ENCODE data around the gene NIF3L1.
"Not testable (repeated sequence)": the region's sequence is repeated elsewhere in the genome, so short reads cannot be mapped to it uniquely, and the experiment has no call there.

The NIF3L1 gene

GRCh38 chr2:200877443-200877842, 11.7 kb upstream of the NIF3L1 start:
- no peak for DNase-seq

DNA sequence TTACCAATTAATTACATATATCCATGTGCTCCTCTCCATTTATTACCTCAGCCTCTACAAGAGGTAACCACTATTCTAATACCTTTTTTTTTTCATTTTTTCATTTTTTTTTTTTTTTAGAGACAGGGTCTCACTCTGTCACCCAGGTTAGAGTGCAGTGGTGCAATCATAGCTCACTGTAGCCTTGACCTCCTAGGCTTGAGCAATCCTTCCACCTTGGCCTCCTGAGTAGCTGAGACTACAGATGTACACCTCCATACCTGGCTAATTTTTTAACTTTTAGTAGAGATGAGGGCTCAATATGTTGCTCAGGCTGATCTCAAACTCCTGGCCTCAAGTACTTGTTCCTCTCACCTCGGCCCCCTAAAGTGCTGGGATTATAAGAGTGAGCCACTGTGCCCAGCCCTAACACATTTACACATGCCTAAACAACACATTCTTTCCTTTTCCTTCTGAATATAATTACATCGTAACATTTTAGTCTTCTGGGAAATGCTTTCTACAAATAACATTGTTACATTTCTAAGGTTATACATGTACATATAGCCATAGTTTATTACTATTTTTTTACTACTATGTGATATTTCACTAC, 10.8 kb upstream of the NIF3L1 start:
- no peak for DNase-seq

DNA sequence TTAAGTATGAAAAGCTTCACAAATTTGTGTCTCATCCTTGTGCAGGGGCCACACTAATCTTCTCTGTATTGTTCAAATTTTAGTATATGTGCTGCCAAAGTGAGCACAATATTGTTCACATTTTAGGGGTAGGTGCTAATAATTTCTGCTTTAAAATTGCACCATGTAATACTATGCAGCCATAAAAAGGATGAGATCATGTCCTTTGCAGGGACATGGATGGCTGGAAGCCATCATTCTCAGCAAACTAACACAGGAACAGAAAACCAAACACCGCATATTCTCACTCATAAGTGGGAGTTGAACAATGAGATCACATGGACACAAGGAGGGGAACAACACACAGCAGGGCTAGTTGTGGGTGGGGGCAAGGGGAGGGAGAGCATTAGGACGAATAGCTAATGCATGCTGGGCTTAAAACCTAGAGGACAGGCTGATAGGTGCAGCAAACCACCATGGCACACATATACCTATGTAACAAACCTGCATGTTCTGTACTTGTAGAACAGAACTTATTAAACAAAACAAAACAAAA, 7.4 kb upstream of the NIF3L1 start:
- not testable (repeated sequence) for DNase-seq

GRCh38 chr2:200899482-200899881, 10.3 kb downstream of the NIF3L1 start:
- DNase-seq = no peak

- peak; percentile 85 for DNase-seq
Measured at GRCh38 chr2:200901459-200902072, 12.4 kb downstream of the NIF3L1 start.

DNA sequence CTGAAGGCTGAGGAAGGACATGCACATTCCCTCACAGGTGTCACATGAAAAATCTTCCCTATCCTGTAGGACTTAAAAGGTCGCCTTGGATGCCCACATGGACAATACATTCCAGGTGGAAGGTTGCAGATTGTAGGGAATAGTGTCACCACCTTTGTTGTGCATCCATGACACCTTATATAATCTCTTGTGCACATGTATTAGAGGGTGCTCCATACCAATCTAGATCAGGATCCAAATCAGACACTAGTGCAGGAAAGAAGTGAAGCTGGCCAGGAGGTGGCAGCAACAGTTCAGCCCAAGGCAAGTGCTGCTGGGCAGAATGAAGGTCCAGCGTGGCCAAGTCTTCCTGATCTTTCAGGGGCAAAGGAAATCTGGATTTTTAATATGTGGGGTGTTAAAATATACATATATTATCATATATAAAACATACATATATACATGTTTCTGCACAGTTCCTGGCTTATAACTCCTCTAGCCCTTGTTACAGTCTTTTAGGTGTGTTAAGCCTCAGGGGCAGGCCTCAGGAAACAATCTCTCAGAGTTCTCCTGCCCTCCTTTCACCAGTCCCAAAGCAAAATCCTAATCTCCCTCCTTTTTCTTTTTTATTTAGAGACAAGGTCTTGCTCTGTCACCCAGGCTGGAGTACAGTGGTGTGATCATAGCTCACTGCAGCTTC, 16.6 kb downstream of the NIF3L1 start:
- DNase-seq = peak; percentile 81

DNA sequence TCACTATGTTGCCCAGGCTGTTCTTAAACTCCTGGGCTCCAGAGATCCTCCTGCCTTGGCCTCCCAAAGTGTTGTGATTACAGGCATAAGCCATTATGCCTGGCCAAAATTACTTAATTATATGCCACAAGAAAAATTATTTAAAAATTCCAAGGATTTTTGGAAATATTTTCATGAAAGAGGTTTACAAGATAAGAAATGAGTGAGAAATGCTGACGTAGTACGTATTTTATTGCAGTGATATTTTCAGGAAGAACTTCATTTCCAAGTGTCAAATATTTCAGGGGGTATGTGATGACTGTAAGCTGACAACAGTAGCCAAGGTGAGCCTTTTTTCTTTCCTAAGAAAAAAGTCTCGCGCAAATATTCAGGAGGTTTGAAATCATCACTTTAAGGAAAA, 20.8 kb downstream of the NIF3L1 start:
- DNase-seq = no peak

GRCh38 chr2:200913654-200914053, 24.5 kb downstream of the NIF3L1 start:
- DNase-seq = no peak

- DNase-seq = no peak
Measured at GRCh38 chr2:200922439-200922838, 33.3 kb downstream of the NIF3L1 start.

DNA sequence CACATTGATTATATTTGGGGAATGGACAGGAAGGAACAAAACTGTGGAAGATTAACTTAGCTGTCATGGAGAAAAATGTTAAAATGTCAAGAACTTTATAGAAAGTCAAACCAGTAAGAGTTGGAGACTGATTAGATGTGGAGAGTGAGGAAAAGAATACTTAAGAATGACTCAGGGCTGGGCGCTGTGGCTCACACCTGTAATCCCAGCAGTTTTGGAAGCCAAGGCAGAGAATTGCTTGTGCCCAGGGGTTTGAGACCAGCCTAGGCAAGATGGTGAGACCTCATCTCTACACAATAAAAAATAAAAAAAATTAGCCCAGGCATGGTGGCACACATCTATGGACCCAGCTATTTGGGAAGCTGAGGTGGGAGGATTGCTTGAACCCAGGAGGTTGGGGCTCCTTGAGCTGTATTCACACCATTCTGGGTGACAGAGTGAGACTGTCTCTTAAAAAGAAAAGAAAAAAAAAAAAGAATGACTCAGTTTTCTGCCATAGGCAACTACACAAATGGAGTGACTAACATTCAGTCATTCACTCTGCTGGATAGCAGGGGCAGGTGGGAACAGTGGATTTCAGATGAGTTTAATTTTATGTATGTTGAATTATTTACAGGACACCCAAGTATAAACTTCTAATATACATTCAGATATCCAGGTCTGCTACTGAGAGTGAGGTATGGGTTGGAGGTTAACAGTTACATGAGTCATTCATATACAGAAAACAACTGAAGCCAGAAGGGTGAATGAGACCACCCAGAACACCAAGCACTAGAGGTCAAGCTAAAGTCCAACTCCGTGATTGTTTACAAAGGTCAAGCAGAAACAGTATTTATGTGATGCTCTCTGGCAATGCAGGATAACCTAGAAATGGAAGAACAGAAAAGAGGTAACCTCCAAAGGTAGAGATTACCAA, 40.4 kb downstream of the NIF3L1 start:
- no peak for DNase-seq

DNA sequence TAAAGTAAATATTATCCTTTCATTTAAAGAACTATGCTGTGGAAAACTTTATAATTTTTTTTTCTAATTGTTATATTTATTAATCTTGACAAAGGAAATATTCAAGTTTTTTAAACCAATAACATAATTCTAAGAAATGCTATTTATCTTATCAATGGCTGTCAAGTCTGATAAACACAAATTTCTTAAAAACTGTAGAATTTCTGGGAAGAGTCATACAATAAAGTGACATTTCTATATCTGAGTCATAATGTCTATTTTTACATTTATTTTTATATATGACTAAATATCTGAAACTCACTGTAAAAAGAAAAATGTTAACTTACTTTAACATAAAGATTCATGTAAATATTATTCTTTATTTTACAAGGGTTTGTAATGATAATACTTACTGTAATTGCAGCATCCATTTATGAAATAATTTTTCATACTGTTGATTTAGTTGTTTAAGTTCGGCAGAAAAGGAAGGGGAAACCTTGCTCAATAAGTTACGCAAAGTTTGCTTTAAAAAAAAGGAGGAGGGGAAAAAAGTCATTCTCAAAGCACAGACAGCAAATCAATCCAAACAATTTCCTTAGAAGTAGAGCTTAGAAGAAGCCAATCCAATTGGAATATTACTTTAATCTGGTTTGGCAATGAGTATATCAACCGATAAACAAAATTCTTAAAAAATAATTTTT, 41.9 kb downstream of the NIF3L1 start:
- no peak for DNase-seq

DNA sequence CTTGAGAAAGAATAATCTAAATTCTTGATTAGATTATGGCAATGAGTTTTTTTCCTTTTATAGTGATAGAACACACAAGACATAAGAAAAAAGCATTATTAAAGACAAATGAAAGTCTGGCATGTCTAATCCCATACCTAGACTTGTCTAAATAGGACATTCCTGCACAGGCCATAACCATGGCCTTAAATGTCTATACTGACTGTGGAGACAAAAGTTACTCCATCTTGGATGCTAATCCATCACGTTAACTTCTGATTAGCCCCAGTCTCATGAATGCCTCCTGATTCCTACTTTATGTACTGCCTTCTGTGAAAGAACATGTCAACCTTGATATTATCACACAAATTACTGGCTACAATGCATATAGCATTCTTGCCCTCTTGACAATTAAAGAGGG, 50.7 kb downstream of the NIF3L1 start:
- DNase-seq = no peak

DNA sequence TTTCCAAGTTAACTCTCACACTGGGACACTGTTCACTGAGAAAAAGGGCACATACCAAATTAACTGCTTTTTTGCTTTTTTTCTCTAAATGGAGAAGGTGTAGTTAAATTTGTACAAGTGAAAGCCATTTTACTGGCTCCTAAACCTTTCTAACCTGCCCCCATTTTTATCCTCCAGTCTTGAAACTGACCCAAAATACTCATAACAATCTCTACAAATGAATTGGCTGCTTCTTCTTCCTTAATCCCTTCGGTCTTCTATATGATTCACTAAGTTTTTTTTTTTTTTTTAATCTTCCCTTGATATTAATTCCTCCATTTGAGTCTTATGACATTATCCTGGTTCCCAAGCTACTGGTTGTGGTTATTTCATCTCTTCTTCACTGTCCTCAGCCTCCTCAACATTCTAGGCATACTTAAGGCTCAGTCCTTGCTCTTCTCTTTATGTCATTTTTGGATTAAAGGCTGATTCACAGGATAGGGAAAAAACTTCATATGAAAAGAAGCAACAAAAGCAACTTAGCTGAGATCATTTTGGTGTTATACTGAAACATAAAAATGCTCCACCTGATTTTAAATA, 54.4 kb downstream of the NIF3L1 start:
- DNase-seq = no peak

DNA sequence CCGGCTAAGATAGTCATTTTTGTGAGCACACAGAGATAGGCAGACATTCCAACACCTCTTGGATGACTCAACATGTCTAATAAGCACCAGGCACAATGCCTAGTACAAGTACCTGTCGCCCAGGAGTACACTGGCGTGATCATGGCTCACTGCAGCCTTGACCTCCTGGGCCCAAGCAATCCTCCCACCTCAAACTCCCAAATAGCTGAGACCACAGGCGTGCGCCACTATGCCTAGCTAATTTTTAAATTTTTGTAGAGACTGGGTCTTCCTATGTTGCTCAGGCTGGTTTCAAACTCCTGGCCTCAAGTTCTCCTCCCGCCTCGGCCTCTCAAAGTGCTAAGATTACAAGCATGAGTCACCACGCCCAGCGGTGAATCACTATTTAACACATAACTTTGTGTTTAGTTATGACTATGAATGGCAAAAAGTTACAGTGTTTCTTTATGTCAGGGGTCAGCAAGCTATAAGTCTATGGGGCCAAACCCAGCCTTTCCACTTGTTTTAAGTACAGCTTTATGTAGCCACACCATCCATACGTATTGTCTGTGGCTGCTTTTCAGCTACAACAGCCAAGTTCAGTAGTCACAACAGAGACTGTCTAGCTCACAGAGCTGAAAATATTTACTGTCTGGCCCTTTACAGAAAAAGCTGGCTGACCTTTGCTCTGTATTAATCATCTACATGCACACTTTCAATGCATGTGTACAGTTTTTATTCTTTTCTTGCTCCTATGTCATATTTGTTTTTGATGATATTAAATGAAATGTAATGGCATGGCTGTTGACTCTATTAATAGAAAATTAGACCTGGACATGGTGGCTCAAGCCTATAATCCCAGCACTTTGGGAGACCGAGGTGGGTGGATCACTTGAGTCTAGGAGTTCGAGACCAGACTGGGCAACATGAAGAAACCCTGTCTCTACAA, 55.6 kb downstream of the NIF3L1 start:
- peak; percentile 80 for DNase-seq

- DNase-seq = no peak
Measured at GRCh38 chr2:200945395-200945729, 56.2 kb downstream of the NIF3L1 start.

DNA sequence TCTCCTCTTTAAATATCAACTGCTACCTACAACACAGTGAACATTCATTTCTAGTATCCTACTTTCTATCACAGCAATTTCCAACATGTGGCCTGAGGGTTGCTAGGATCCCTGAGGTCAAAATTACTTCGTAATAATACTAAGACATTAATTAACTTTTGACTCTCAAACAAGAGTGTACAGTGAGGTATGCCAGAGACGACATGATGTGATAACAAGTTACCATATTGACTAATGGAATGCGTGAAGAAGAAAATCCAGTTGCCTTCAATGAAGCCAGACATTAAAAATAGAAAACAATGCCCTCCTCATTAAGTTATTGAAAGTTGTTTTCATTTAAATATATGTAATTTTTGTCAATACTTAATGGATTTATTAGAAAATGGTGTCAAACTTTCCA, 61.2 kb downstream of the NIF3L1 start:
- no peak for DNase-seq

Measured in activated effector memory CD4-positive, alpha-beta T cell treated with anti-CD3 and anti-CD28 coated beads, Interleukin-2, amount 50 U/mL, for 16 hours (primary cell).